HG03520 (cell line): ENCODE data around the gene UMODL1.

Source experiments
- ATAC-seq: cut with Tn5 transposase; IDR thresholded peaks from one replicate; pipeline ENCODE4 v1.9.1; 2021; ENCODE audit warnings: mild to moderate bottlenecking, moderate library complexity; ENCODE audit not compliant: unreplicated experiment

The UMODL1 gene

GRCh38 chr21:42038393-42038792, 32.7 kb upstream of the UMODL1 start:
- no peak for ATAC-seq

DNA sequence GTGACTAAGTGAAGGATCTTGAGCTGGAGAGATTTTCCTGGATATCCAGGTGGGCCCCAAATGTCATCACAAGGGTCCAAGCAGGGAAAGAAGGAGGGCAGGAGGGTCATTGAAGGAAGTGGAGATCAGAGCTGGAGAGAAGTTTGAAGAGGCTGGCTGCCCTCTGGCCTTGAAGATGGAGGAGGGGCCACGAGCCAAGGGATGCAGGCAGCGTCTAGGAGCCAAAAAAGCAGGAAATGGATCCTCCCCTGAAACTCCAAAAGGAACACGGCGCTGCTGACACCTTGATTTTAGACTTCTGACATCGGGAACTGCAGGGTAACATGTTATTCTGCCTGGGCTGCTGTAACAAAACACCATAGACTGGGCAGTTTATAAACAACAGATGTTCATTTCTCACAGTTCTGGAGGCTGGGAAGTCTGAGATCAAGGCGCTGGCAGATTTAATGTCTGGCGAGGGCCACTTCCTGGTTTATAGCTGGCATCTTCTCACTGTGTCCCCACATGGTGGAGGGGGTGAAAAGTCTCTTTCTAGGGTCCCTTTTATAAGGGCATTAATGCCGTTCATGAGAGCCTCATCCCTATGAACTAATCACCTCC, 32.2 kb upstream of the UMODL1 start:
- ATAC-seq = no peak

DNA sequence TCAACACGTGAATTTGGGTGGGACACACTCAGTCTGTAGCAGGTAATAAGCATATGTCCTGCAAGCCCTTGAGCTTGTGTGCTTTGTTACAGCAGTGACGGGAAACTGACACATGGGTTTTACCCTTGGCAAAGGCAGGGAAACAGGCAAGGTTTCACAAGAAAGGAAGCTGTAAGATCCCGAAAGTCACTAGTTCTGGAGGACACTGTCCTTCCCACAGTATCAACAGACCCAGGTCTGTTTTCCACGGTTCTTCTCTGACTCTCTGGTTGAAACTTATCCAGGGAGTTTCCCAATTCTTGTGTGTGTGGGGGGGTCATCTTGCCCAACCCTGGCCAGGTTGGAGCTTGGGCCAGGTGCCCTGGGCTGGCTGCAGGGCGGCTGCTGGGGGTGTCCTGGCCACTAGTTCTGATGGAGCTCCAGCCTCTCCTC, 31.6 kb upstream of the UMODL1 start:
- no peak for ATAC-seq

- no peak for ATAC-seq
These were observed 31.2 kb upstream of the UMODL1 start for GRCh38 chr21:42039911-42040351.

DNA sequence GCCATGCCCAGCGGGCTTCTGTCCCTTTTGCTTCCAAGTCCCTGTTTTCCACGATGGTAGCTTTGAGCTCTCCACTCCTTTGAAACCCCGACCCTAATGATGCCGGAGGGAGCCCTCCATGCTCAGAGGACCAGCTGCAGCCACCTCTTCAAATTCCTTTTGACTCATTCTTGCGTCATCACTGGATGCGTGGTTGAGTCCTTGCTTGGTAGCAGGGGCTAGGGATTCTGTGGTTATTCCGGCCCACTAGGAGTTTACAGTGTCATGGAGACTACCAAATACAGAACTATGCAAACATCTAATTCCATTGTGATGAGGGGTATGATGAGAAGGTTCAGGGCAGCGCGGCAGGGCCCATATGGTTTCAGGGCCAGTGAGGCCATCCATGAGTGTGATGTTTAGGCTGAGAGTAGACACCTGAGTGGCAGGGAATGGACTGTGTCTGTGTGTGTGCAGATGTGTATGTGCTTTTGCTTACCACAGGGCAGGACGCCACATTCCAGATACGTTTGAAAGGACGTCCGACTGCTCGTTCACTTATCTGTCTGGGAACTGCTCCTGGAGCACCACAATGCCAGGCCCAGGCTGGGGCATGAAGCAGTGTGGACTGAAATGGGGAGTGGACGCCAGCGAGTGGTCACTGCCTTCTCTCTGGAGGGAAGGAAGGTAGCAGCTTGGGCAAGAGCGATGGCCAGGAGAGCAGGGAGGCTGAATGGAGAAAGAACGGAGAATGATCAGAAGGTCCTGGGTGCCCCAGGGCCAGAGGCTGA, 30.5 kb upstream of the UMODL1 start:
- ATAC-seq = no peak

DNA sequence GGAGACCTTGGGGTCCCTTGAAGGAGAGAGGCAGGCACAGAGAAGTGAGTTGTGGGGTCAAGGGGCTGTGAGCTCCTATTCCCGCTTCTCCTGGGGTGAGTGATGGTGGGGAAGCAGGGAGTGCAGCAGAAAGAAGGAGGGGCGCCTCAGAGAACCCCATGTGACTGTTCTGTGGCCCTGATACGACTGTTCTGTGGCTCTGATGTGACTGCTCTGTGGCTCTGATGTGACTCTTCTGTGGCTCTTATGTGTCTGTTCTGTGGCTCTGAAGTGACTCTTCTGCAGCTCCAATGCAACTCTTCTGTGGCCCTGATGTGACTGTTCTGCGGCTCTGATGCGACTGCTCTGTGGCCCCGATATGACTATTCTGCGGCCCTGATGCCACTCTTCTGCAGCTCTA, 29.9 kb upstream of the UMODL1 start:
- no peak for ATAC-seq

DNA sequence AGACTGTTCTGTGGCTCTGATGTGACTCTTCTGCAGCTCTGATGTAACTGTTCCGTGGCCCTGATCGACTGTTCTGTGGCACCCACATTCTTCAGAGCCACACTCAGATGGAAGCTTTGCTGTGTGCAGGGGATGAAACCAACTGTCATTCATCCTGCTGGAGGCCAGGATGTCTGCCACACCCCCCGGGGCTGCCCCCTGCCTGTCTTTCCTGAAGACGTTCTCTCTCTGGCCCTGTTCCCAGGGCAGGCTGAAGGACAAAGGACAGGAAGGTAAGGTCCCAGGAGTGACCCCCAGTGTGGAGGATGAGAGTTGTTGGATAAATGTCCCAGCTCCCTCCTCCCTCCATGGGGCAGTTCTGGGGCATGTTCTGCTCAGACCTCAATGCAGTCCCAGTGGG, 29.4 kb upstream of the UMODL1 start:
- ATAC-seq = no peak

DNA sequence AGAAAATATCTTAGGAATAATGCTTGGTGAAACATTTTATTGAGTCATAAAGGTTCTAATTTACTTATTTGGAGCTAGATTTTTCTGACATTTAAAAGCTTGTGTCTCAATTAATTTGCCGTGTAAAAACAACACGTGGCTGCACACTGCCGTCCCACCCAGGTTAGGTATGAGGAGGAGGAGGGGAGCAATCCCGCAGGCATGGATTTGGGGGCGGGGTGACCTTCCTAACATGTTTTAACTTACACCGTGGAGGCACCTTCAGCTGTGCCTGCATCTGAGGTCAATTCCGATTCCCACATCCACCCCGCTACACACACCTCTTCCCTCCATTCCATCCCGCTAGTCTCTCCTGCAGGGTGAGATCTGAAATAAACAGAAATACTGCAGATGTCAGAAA, 28.5 kb upstream of the UMODL1 start:
- no peak for ATAC-seq

GRCh38 chr21:42043201-42043895, 27.8 kb upstream of the UMODL1 start:
- ATAC-seq = no peak

GRCh38 chr21:42043961-42044360, 27.2 kb upstream of the UMODL1 start:
- no peak for ATAC-seq

GRCh38 chr21:42044871-42045495, 26.1 kb upstream of the UMODL1 start:
- no peak for ATAC-seq

DNA sequence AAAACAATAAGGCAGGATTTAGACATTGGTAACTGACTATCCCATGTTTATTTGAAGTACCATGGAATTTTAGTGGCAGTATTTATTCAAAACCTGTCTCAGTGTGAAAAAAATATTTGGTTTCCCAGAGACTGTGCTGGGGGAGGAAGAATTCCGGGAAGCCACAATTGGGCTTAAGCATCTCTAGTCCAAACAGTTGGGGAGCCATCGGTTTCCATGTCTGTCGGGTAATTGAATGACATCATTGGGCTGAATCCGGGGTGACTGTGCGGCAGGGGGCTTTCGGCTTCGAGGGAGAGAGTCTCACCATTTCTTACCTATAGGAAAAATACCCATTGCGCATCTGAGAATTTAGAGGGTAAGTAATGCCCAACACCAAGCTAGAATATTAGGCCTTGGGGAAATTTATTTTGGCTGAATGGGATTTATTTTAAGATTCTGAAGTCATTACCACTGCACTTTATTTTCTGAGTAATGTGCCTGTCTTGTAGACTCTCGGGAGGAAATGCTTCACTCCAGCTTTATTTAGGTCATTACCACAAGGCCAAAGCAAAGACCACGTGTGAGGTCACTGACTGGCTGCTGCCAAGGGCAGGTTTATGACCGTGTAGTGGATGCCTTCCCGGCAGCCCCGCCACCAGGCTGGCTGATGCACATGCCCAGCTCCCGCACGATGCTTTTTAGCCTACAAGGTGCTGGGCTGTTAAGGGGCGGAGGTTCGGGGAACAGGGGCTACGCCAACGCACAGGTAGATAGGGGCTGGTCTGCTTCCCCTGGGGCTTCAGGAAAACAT, 23.1 kb upstream of the UMODL1 start:
- ATAC-seq = no peak

DNA sequence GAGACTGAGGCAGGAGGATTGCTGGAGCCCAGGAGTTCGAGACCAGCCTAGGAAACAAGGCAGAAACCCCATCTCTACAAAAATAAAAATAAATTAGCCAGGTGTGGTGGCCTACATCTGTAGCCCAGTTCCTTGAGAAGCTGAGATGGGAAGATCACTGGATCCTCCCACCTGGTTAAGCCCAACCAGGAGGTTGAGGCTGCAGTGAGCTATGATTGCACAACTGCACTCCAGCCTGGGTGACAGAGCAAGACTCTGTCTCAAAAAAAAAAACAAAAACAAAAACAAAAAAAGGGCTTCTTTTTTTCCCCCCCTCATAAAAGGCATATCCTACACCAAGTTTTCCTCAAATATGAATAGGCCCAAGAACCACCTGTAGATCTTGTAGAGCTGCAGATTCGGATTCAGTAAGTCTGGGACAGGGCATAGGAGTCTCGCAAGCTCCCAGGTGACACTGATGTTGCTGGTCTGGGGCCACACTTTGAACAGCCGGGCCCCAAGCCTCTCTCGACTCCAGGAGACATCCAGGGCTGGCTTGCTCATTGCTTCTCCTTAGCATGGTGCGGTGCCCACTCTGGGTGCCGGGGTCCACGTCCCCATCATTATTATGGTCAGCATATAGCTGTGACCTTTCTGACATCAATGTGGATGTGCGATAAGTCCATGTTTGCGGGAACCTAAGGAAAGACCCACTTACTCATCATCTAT, 22.1 kb upstream of the UMODL1 start:
- no peak for ATAC-seq

- no peak for ATAC-seq
These were observed 21.3 kb upstream of the UMODL1 start for GRCh38 chr21:42049578-42050430.

- ATAC-seq = no peak
These were observed 19.3 kb upstream of the UMODL1 start for GRCh38 chr21:42051788-42052187.

GRCh38 chr21:42055425-42055824, 15.7 kb upstream of the UMODL1 start:
- ATAC-seq = no peak

GRCh38 chr21:42056468-42056867, 14.6 kb upstream of the UMODL1 start:
- ATAC-seq = no peak

DNA sequence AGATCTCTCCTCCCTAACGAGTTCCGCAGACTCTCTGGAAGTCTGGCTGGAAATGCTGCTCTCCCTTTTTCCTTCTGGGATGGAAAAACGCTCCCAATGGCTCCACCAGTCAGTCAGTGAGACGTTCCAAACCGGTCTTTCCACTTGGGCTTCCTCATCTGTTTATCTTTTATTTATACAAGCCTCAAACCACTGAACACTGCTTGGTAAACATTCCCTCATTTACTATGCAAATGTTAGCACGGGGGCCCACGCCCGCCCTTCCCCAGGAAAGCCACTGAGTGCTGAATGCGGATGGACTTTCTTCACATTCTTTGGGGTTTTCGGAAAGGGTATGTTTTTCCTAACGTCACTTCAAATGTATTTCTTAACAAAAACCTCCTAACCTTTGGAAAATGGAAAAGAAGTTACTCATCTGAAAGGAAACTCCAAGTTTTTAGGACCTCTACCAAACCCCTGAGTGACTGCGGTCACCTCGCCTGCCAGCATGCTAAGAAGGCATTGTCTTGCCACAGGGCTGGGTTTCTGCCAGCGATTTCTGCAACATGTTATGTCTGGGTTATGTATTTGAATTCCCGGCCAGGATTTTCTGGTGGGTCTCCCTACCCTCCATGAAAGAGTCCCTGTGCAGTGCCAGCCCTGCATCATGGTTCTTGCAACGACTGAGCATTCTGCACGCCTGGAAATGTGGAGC, 14.0 kb upstream of the UMODL1 start:
- ATAC-seq = no peak
